ENCODE results near the gene TMEM80. TPM values are rescaled to one million over a fixed set of nuclear protein-coding genes. Genes with fewer than 3 reads are reported as not detected.

TMEM80 gene
- total and polyA plus RNA-seq, 2 of the 8 experiments (the other 6 are each of a cell fraction or from before 2014, with no cell fraction given), result 8.0 to 16.3 TPM

GRCh38 chr11:673866-674265 is 21.8 kb upstream of the TMEM80 start:
- H3K36me3 ChIP-seq (ENCODE audit: control insufficient read depth in 2 of 4, insufficient read depth in 4 of 4, low read length in 3 of 4), result peaks cover 6 to 31% (median 23%) of the 10 kb centered on the region in 4 experiments
- H2BK120ac ChIP-seq (replicated peaks; ENCODE audit: low read depth, low read length), result no peak overlapping the region
- H3K14ac ChIP-seq (ENCODE audit: insufficient read length), result no peak overlapping the region
- H3K9me3 ChIP-seq (ENCODE audit: insufficient read depth in 2 of 2, low read depth in 1 of 2, low read length in 1 of 2), result no peaks in the 10 kb centered on the region
- H2BK15ac ChIP-seq (ENCODE audit: low read length), result no peak overlapping the region
- CTCF ChIA-PET (ENCODE audit: partially characterized antibody), result interaction anchor here (1.1 to 2.4 kb wide), 4 partner anchors 9 to 49 kb away, joined by 3 to 13 read pairs (median 8); no protein-coding TSS in a partner anchor
- H4K8ac ChIP-seq (ENCODE audit: extremely low read depth, insufficient read depth, low read length), result no peak overlapping the region
- DNase-seq (ENCODE audit: low read depth in 1 of 2, low spot score in 2 of 2), result no peak
- H3K4ac ChIP-seq (replicated peaks; ENCODE audit: insufficient read length, low read depth, low read length), result no peak overlapping the region
- no peak overlapping the region for H2AFZ ChIP-seq (ENCODE audit: low read length)
- H2BK5ac ChIP-seq (ENCODE audit: low read depth, low read length), result no peak overlapping the region
- no peak overlapping the region for H3K23ac ChIP-seq (ENCODE audit: insufficient read length)
- WGBS, 2 experiments (ENCODE audit: extremely low coverage in 1 of 2, insufficient coverage in 1 of 2, insufficient read length in 1 of 2, insufficient replicate concordance in 2 of 2, low coverage in 1 of 2, low lambda C conversion rate in 2 of 2, missing lambda C conversion rate in 1 of 2), result 98% methylated on average over 8 of the region's 8 CpGs; no CpG with 5 or more reads in 1 of the 2 experiments
- no peak overlapping the region for H4K91ac ChIP-seq (replicated peaks; ENCODE audit: insufficient read length, low read length)
- H3K4me2 ChIP-seq (ENCODE audit: insufficient read depth in 1 of 2, low read depth in 2 of 2, low read length in 2 of 2), result no peak overlapping the region
- H3K79me2 ChIP-seq (ENCODE audit: control insufficient read depth in 1 of 2, insufficient read depth in 2 of 2, low read length in 2 of 2), result no peaks in the 10 kb centered on the region
- no peak overlapping the region for H4K5ac ChIP-seq (ENCODE audit: insufficient read length, low read depth, low read length)
- H2BK20ac ChIP-seq (ENCODE audit: low read length), result no peak overlapping the region
- H3K27me3 ChIP-seq (replicated peaks in 1 of 4; ENCODE audit: control insufficient read depth in 3 of 4, extremely low read depth in 1 of 4, insufficient read depth in 3 of 4, low read length in 3 of 4), result no peaks in the 10 kb centered on the region
- H3K4me1 ChIP-seq (replicated peaks in 1 of 4; ENCODE audit: control insufficient read depth in 3 of 4, insufficient read depth in 4 of 4, low read length in 3 of 4), result no peaks in the 10 kb centered on the region
- POLR2A ChIA-PET (ENCODE audit: partially characterized antibody), result interaction anchor here (1.1 to 1.7 kb wide), 3 partner anchors 12 to 79 kb away, joined by 3 to 5 read pairs (median 4); no protein-coding TSS in a partner anchor
- no peak overlapping the region for H3K27ac ChIP-seq (ENCODE audit: low read depth, low read length)
- H3K18ac ChIP-seq (ENCODE audit: extremely low read depth, low read length), result no peak overlapping the region
- H3K56ac ChIP-seq (replicated peaks; ENCODE audit: insufficient read length, low read depth, low read length), result no peak overlapping the region
- H2BK12ac ChIP-seq (ENCODE audit: low read depth, low read length), result no peak overlapping the region
- H3K4me3 ChIP-seq (ENCODE audit: extremely low read depth in 1 of 4, insufficient read depth in 2 of 4, low read depth in 3 of 4, low read length in 4 of 4), result no peak overlapping the region
- H3K23me2 ChIP-seq (ENCODE audit: low read depth, low read length), result no peaks in the 10 kb centered on the region
- no peak overlapping the region for H3K9ac ChIP-seq (replicated peaks in 1 of 4; ENCODE audit: extremely low read depth in 1 of 4, low read depth in 3 of 4, low read length in 3 of 4)
- peaks cover 0 to 2% of the 10 kb centered on the region in 2 experiments for H4K20me1 ChIP-seq (replicated peaks in 1 of 2; ENCODE audit: control insufficient read depth in 1 of 2, insufficient read depth in 2 of 2, low read length in 2 of 2)
- no peaks in the 10 kb centered on the region; the same call in 1 of the 2 replicates for H3K79me1 ChIP-seq (ENCODE audit: low read depth, low read length)
- H2AK5ac ChIP-seq (ENCODE audit: low read depth, low read length), result no peak overlapping the region
- no peak for FAIRE-seq
- TF ChIP-seq CHD2 (IDR thresholded peaks at IDR 0.05; ENCODE audit: low read length), result no peak
- TF ChIP-seq, protein P1, sequence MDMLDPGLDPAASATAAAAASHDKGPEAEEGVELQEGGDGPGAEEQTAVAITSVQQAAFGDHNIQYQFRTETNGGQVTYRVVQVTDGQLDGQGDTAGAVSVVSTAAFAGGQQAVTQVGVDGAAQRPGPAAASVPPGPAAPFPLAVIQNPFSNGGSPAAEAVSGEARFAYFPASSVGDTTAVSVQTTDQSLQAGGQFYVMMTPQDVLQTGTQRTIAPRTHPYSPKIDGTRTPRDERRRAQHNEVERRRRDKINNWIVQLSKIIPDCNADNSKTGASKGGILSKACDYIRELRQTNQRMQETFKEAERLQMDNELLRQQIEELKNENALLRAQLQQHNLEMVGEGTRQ (IDR thresholded peaks at IDR 0.05; ENCODE audit: low read length), result no peak
- TF ChIP-seq CREB1 (IDR thresholded peaks at IDR 0.05), result no peak
- TF ChIP-seq RXRA (IDR thresholded peaks at IDR 0.05; ENCODE audit: insufficient read depth, low read depth, low read length), result no peak
- no peak for TF ChIP-seq RNF2 (IDR thresholded peaks at IDR 0.05; ENCODE audit: borderline replicate concordance, low read depth, low read length, missing control alignments, poor library complexity, severe bottlenecking)
- no peak for TF ChIP-seq POU5F1 (IDR thresholded peaks at IDR 0.05; ENCODE audit: low read depth, low read length)
- no peak for TF ChIP-seq SAP30 (IDR thresholded peaks at IDR 0.05; ENCODE audit: insufficient read depth, insufficient replicate concordance, low read length)
- no peak for TF ChIP-seq E2F6 (IDR thresholded peaks at IDR 0.05)
- TF ChIP-seq JUN (IDR thresholded peaks at IDR 0.05; ENCODE audit: low read depth, low read length), result no peak
- TF ChIP-seq TAF1 (IDR thresholded peaks at IDR 0.05; ENCODE audit: low read depth, low read length), result no peak
- no peak for TF ChIP-seq TBP (IDR thresholded peaks at IDR 0.05; ENCODE audit: low read depth, low read length)
- no peak for TF ChIP-seq YY1 (IDR thresholded peaks at IDR 0.05; ENCODE audit: low read depth, low read length)
- TF ChIP-seq HDAC6 (IDR thresholded peaks at IDR 0.05; ENCODE audit: low read depth, low read length), result no peak
